Kidney (tissue), 14 donors: ENCODE data around the gene ARL14EPL. TPM values are rescaled to one million over a fixed set of nuclear protein-coding genes. Genes with fewer than 3 reads are reported as not detected.

Source experiments
- DNase-seq, 5 donors: peaks; one replicate each; pipeline ENCODE4 v3.0.0-alpha.2; 2013 to 2020
- FAIRE-seq: peaks from 2 replicates; lab custom pipeline; 2012; peaks lifted over from hg19 to GRCh38; lab: Jason Lieb, UNC
- H3K27ac ChIP-seq, 2 donors: one replicate each; pipeline ENCODE4 v1.7.0; 2013; ENCODE audit warnings: low read depth in 2 of 2, low read length in 2 of 2, inconsistent platforms in 1 of 2
- H3K27me3 ChIP-seq: one replicate; pipeline ENCODE4 v1.7.1; 2013; ENCODE audit warnings: low read length, inconsistent platforms; ENCODE audit not compliant: control insufficient read depth, insufficient read depth
- H3K36me3 ChIP-seq, 3 donors: one replicate each; pipeline versions ENCODE4 v1.7.0 to v1.7.1; 2013; ENCODE audit warnings: low read length in 3 of 3, control low read depth in 1 of 3, inconsistent platforms in 1 of 3; ENCODE audit not compliant: insufficient read depth in 3 of 3, control insufficient read depth in 2 of 3
- H3K4me1 ChIP-seq, 3 donors: one replicate each; pipeline versions ENCODE4 v1.7.0 to v1.7.1; 2013; ENCODE audit warnings: low read length in 3 of 3, inconsistent platforms in 1 of 3, low read depth in 1 of 3; ENCODE audit not compliant: control insufficient read depth in 2 of 3, insufficient read depth in 2 of 3
- H3K4me3 ChIP-seq, 3 donors: one replicate each; pipeline versions ENCODE4 v1.7.0 to v1.8.1; 2013; ENCODE audit warnings: low read length in 3 of 3, control low read depth in 1 of 3, inconsistent platforms in 1 of 3
- H3K9ac ChIP-seq, 3 donors: one replicate each; pipeline versions ENCODE4 v1.7.0 to v1.7.1; 2013; ENCODE audit warnings: low read length in 3 of 3, control low read depth in 1 of 3, inconsistent platforms in 1 of 3
- H3K9me3 ChIP-seq, 3 donors: one replicate each; pipeline versions ENCODE4 v1.7.0 to v1.7.1; 2013; ENCODE audit warnings: low read length in 3 of 3, control low read depth in 1 of 3, inconsistent platforms in 1 of 3; ENCODE audit not compliant: control insufficient read depth in 2 of 3, insufficient read depth in 1 of 3
- CTCF ChIP-seq: IDR thresholded peaks from 3 replicates; pipeline ENCODE4 v1.5.1; 2012; ENCODE audit warnings: mild to moderate bottlenecking, moderate library complexity, borderline replicate concordance; ENCODE audit not compliant: insufficient read depth; ENCODE audit errors: extremely low read depth
- intact Hi-C: fragments of 100-400 bp; cut with DNase I; formaldehyde crosslinking; loops from one replicate; pipeline ENCODE4 v1.11.1; 2022
- polyA plus RNA-seq: library from polyadenylated mRNA; stranded (reverse); fragments of 350-450 nt; fragmentation: Illumina TruSeq; extraction: RNeasy Lipid Tissue Mini Kit (QIAGEN cat#74804); gene quantifications from one replicate; pipeline ENCODE4 v1.2.3, GENCODE V29; 2014; ENCODE audit warnings: low read depth, low replicate concordance; ENCODE audit not compliant: insufficient read depth
- total RNA-seq: library from RNA; stranded (reverse); fragmentation: NEBNext Ultra II Directional; extraction: Animal tissue kit (Norgen Biotek cat#: 25700); gene quantifications from one replicate; pipeline ENCODE4 v1.2.1, GENCODE V29; 2021
- donor health status: control.
- donor health status: control.
- donor health status: control.
- donor health status: control.
- donor health status: control.
- donor health status: DM: yes; HTN: yes; CAD: no.
- donor health status: Normal renal cell carcinoma (clear cell type).

The ARL14EPL gene
- total and polyA plus RNA-seq, 2 donors from 2014 or later = not detected

DNA sequence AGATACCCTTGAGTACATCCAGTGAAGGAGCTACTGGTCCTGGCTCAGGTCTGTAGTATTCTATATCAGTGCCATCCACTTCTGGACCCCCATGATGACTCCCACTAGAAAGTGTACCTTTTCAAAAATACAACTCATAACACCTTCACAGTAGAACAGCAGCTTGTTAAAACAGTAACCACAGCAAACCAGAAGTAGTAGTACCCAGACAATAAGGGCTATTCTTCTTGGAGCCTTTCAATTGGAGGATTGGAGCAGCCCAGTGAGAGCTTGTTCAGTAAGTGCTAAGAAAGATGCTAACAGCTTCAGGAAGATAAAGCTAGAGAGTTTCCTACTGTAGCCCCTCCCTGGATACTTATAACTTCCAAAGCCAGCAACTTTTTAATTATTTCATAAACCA is 10.1 kb downstream of the ARL14EPL start:
- no peak overlapping the region for H3K4me3 ChIP-seq
- no peaks in the 10 kb centered on the region for H3K9me3 ChIP-seq
- H3K27me3 ChIP-seq = no peaks in the 10 kb centered on the region
- H3K27ac ChIP-seq = no peak overlapping the region
- DNase-seq (no peak), FAIRE-seq (no peak)
- H3K36me3 ChIP-seq = no peaks in the 10 kb centered on the region
- TF ChIP-seq CTCF = no peak
- H3K9ac ChIP-seq = no peak overlapping the region
- no peaks in the 10 kb centered on the region for H3K4me1 ChIP-seq
- intact Hi-C loops = no loop called here

- H3K9ac ChIP-seq = no peak overlapping the region
- TF ChIP-seq CTCF = no peak
- no peak for DNase-seq
- no peaks in the 10 kb centered on the region for H3K36me3 ChIP-seq
- no peaks in the 10 kb centered on the region for H3K9me3 ChIP-seq
- FAIRE-seq = no peak
- H3K4me3 ChIP-seq = no peak overlapping the region
- no peak overlapping the region for H3K27ac ChIP-seq
- H3K27me3 ChIP-seq = no peaks in the 10 kb centered on the region
- no peaks in the 10 kb centered on the region for H3K4me1 ChIP-seq
- intact Hi-C loops = no loop called here
Measured at GRCh38 chr5:116044073-116044472, 11.8 kb downstream of the ARL14EPL start.

DNA sequence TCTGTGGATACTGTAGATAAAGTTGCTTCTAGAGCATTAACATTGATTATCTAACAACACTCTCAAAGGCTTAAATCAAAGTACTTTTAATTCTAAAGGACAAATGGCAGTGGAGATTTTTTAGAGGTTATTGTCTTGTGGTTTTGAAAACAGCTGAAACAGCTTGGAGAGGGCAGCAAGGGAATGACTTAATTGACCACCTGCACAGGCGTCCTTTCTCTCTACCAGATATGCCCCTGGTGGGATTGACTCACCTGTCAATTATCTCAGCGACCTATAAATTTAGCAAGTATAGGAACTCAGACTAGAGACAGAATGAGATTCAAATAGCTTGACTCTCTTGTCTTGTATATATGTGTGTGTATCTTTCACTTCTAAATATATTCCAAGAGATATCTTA is 13.5 kb downstream of the ARL14EPL start:
- Histone ChIP-seq H3K4me3 (no peak overlapping the region), H3K4me1 (no peaks in the 10 kb centered on the region), H3K9me3 (no peaks in the 10 kb centered on the region), H3K27me3 (no peaks in the 10 kb centered on the region), H3K9ac (no peak overlapping the region), H3K36me3 (no peaks in the 10 kb centered on the region), H3K27ac (no peak overlapping the region)
- intact Hi-C loops = no loop called here
- DNase-seq (no peak), FAIRE-seq (no peak)
- TF ChIP-seq CTCF = no peak

GRCh38 chr5:116046261-116046660 is 14.0 kb downstream of the ARL14EPL start:
- no peak for FAIRE-seq
- TF ChIP-seq CTCF = no peak
- intact Hi-C loops = no loop called here

More at GRCh38 chr5:116046261-116046660, 14.0 kb downstream of the ARL14EPL start:
- no peaks in the 10 kb centered on the region for H3K4me1 ChIP-seq
- no peak overlapping the region for H3K9ac ChIP-seq
- no peak overlapping the region for H3K27ac ChIP-seq
- no peak for DNase-seq
- H3K9me3 ChIP-seq = no peaks in the 10 kb centered on the region
- no peaks in the 10 kb centered on the region for H3K36me3 ChIP-seq
- no peak overlapping the region for H3K4me3 ChIP-seq
- H3K27me3 ChIP-seq = no peaks in the 10 kb centered on the region
